ENCODE results near the gene GUSB. TPM values are rescaled to one million over a fixed set of nuclear protein-coding genes. Genes with fewer than 3 reads are reported as not detected.

The GUSB gene
- 28.3 to 35.0 TPM (median 33.5 TPM) in 5 replicates for total RNA-seq (2022; extraction: Qiagen RNA extraction)

DNA sequence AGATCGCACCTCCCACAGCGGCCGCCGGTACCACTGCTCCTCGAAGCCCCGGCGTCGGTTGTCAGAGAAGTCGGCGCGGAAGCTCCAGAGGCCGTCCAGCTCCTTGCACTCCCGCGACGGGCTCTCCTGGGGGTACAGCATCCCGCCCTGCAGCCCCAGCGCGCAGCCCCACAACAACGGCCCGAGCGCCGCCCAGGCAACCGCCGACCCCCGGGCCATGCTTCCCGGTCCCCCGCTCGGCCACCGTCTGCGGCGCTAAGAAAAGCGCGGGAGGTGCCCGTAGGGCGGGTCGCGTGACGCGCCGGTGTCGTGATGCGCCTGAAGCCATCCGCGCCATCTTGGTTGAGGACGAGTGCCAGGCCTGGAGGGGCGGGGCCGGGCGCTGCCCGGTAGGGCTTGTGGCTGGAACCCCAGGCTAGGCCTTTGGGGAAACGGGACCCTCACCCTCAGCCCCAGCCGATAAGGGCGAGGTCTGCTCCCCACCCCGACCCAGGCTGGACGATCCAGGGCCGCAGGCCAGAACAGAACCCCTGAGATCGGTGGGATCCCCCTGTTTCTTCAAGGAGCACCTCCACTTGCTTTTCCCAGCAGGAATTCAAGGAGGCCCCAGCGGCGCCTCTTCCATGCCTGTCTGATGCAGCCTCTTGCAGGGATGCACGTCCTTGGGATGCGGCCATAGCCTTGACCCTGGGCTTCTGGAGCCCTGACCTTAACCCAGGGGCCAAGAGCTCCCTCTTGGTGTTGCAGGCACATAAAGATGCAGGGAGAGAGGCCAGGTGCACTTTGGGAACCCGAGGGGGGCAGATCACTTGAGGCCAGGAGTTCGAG lies at the start of gene GUSB:
TSS of gene GUSB (minus strand) at position 249 of the 828 bp plus-strand sequence. CDS start at position 219, 30 bp downstream.

Other genes starting within 250 kb of the GUSB start
- gene VKORC1L1, start 109.1 kb downstream of the GUSB start, total RNA-seq (2022; extraction: Qiagen RNA extraction) = 28.2 to 32.7 TPM (median 31.8 TPM) in 5 replicates
- 20.8 to 26.1 TPM (median 24.0 TPM) in 5 replicates for gene ASL, start 93.6 kb upstream of the GUSB start, total RNA-seq (2022; extraction: Qiagen RNA extraction)
- gene CRCP, start 132.6 kb upstream of the GUSB start, total RNA-seq (2022; extraction: Qiagen RNA extraction) = 25.8 to 37.7 TPM (median 27.7 TPM) in 5 replicates
- gene TPST1, start 223.1 kb upstream of the GUSB start, total RNA-seq (2022; extraction: Qiagen RNA extraction) = 6.2 to 9.4 TPM (median 8.9 TPM) in 5 replicates